WTC11 (cell line): ENCODE measurements around the gene ADORA2B. TPM values are rescaled to one million over a fixed set of nuclear protein-coding genes. Genes with fewer than 3 reads are reported as not detected.
A peak's percentile ranks its signal among the peaks of the same experiment; 100 is the strongest.

Experiments used
- ATAC-seq: fragments of 200-7000 bp; cut with Tn5 transposase; 2 replicates; pipeline ENCODE4 v1.10.0; 2021; ENCODE audit warnings: mild to moderate bottlenecking, moderate library complexity
- CTCF ChIA-PET: fragments of 300-600 bp; sonication (Branson Sonifier 250); formaldehyde crosslinking; loops from one replicate; lab custom pipeline; 2021; ENCODE audit warnings: antibody characterized with exemption; lab: Charles Lee
- POLR2A ChIA-PET: fragments of 350-600 bp; sonication (Branson Sonifier 250); formaldehyde crosslinking; loops from one replicate; lab custom pipeline; 2021; ENCODE audit warnings: antibody characterized with exemption; lab: Charles Lee
- DNase-seq: peaks from one replicate; pipeline ENCODE4 v3.0.0; 2021; ENCODE audit warnings: low spot score
- H3K27ac Mint-ChIP-seq: 2 replicates; pipeline ENCODE4 v1.8.0; 2021; ENCODE audit warnings: mixed read lengths
- H3K27me3 Mint-ChIP-seq: 2 replicates; pipeline ENCODE4 v1.8.0; 2021; ENCODE audit warnings: low read depth, mild to moderate bottlenecking, moderate library complexity, mixed read lengths
- H3K36me3 Mint-ChIP-seq: 2 replicates; pipeline ENCODE4 v1.8.0; 2021; ENCODE audit warnings: mixed read lengths
- H3K4me1 Mint-ChIP-seq: 2 replicates; pipeline ENCODE4 v1.8.0; 2022; ENCODE audit warnings: mixed read lengths
- H3K4me3 Mint-ChIP-seq: 2 replicates; pipeline ENCODE4 v1.8.0; 2021; ENCODE audit warnings: mild to moderate bottlenecking, moderate library complexity, mixed read lengths
- H3K9me3 Mint-ChIP-seq: 2 replicates; pipeline ENCODE4 v1.8.0; 2021; ENCODE audit warnings: mixed read lengths
- AR ChIP-seq: fragments of 250-450 bp; sonication (Bioruptor Pico); IDR thresholded peaks from 2 replicates; pipeline ENCODE4 v1.9.0; 2021; ENCODE audit warnings: mild to moderate bottlenecking
- ATF1 ChIP-seq: sonication (generic); formaldehyde crosslinking; IDR thresholded peaks from 2 replicates; pipeline ENCODE4 v1.8.1; 2023; ENCODE audit warnings: mild to moderate bottlenecking, moderate library complexity, missing genetic modification reagents
- ATF6 ChIP-seq: sonication (generic); formaldehyde crosslinking; IDR thresholded peaks from 2 replicates; pipeline ENCODE4 v1.8.1; 2023; ENCODE audit warnings: mild to moderate bottlenecking, missing genetic modification reagents
- CREB1 ChIP-seq: sonication (generic); formaldehyde crosslinking; IDR thresholded peaks from 2 replicates; pipeline ENCODE4 v1.8.0; 2023; ENCODE audit warnings: mild to moderate bottlenecking, missing genetic modification reagents
- ETV6 ChIP-seq: sonication (generic); formaldehyde crosslinking; IDR thresholded peaks from 2 replicates; pipeline ENCODE4 v1.8.1; 2022; ENCODE audit warnings: mild to moderate bottlenecking, missing genetic modification reagents
- FOXK1 ChIP-seq: sonication (generic); formaldehyde crosslinking; IDR thresholded peaks from 2 replicates; pipeline ENCODE4 v1.8.0; 2022; ENCODE audit warnings: mild to moderate bottlenecking, moderate library complexity, missing genetic modification reagents
- GRHL2 ChIP-seq: fragments of 250-450 bp; sonication (Bioruptor Pico); IDR thresholded peaks from 2 replicates; pipeline ENCODE4 v1.8.0; 2022; ENCODE audit warnings: mild to moderate bottlenecking, moderate library complexity; ENCODE audit not compliant: insufficient replicate concordance, severe bottlenecking
- GTF2I ChIP-seq: fragments of 250-450 bp; sonication (Bioruptor Pico); conservative IDR thresholded peaks from 2 replicates; pipeline ENCODE4 v1.4.0; 2021; ENCODE audit warnings: mild to moderate bottlenecking
- HMGA2 ChIP-seq: fragments of 250-450 bp; sonication (Bioruptor Pico); IDR thresholded peaks from 2 replicates; pipeline ENCODE4 v1.4.0; 2021; ENCODE audit warnings: mild to moderate bottlenecking, moderate library complexity
- JAZF1 ChIP-seq: fragments of 250-450 bp; sonication (Bioruptor Pico); IDR thresholded peaks from 2 replicates; pipeline ENCODE4 v1.9.0; 2021; ENCODE audit warnings: moderate library complexity, mild to moderate bottlenecking, inconsistent platforms
- TCF7 ChIP-seq: sonication (generic); formaldehyde crosslinking; IDR thresholded peaks from 2 replicates; pipeline ENCODE4 v1.8.0; 2022; ENCODE audit warnings: mild to moderate bottlenecking, low read depth, missing genetic modification reagents, moderate library complexity
- ZBTB21 ChIP-seq: sonication (generic); formaldehyde crosslinking; IDR thresholded peaks from 2 replicates; pipeline ENCODE4 v1.8.1; 2023; ENCODE audit warnings: mild to moderate bottlenecking, missing genetic modification reagents, borderline replicate concordance
- ZMAT4 ChIP-seq: fragments of 250-450 bp; sonication (Bioruptor Pico); IDR thresholded peaks from 2 replicates; pipeline ENCODE4 v1.9.0; 2021; ENCODE audit warnings: mild to moderate bottlenecking
- ZNF138 ChIP-seq: sonication (generic); formaldehyde crosslinking; conservative IDR thresholded peaks from 2 replicates; pipeline ENCODE4 v1.8.1; 2022; ENCODE audit warnings: mild to moderate bottlenecking, moderate library complexity, missing genetic modification reagents
- ZNF232 ChIP-seq: sonication (generic); formaldehyde crosslinking; IDR thresholded peaks from 2 replicates; pipeline ENCODE4 v1.8.0; 2022; ENCODE audit warnings: mild to moderate bottlenecking, missing genetic modification reagents
- ZNF263 ChIP-seq: sonication (generic); formaldehyde crosslinking; IDR thresholded peaks from 2 replicates; pipeline ENCODE4 v1.8.1; 2022; ENCODE audit warnings: low read depth, mild to moderate bottlenecking, moderate library complexity, missing genetic modification reagents
- total RNA-seq: library from RNA; stranded (reverse); gene quantifications from 3 replicates; pipeline ENCODE4 v1.2.3, GENCODE V29; 2021
- TF ChIP-seq, protein P1 (sequence below): sonication (generic); formaldehyde crosslinking; IDR thresholded peaks from 2 replicates; pipeline ENCODE4 v1.8.1; 2023; ENCODE audit warnings: mild to moderate bottlenecking, missing genetic modification reagents, borderline replicate concordance
- TF ChIP-seq, protein P2 (sequence below): sonication (generic); formaldehyde crosslinking; IDR thresholded peaks from 2 replicates; pipeline ENCODE4 v1.8.1; 2022; ENCODE audit warnings: missing genetic modification reagents, borderline replicate concordance
- TF ChIP-seq, protein P3 (sequence below): sonication (generic); formaldehyde crosslinking; IDR thresholded peaks from 2 replicates; pipeline ENCODE4 v1.8.1; 2023; ENCODE audit warnings: mild to moderate bottlenecking, missing genetic modification reagents, moderate library complexity
- TF ChIP-seq, protein P4 (sequence below): sonication (generic); formaldehyde crosslinking; IDR thresholded peaks from 2 replicates; pipeline ENCODE4 v1.8.0; 2022; ENCODE audit warnings: mild to moderate bottlenecking, missing genetic modification reagents

The ADORA2B gene
- total RNA-seq, 1 experiment from 2014 or later: 4.2 TPM

- peaks cover 3% of the 10 kb centered on the region; the same call in 1 of the 2 replicates for H3K9me3 Mint-ChIP-seq
- no peaks in the 10 kb centered on the region; the same call in 1 of the 2 replicates for H3K36me3 Mint-ChIP-seq
- no peak for DNase-seq
- H3K4me3 Mint-ChIP-seq: no peak overlapping the region
- CTCF ChIA-PET: interaction anchor here (1.0 to 1.6 kb wide), 3 partner anchors 9 to 41 kb away, joined by 3 to 10 read pairs (median 4); partner anchors contain the start of gene ADORA2B
- H3K4me1 Mint-ChIP-seq: peaks cover 35% of the 10 kb centered on the region
- H3K27ac Mint-ChIP-seq: no peak overlapping the region
- no peak for ATAC-seq
- POLR2A ChIA-PET: interaction anchor here (0.7 kb wide), 1 partner anchor 464 kb away, joined by 5 read pairs; no protein-coding TSS in a partner anchor
- TF ChIP-seq, protein P1, sequence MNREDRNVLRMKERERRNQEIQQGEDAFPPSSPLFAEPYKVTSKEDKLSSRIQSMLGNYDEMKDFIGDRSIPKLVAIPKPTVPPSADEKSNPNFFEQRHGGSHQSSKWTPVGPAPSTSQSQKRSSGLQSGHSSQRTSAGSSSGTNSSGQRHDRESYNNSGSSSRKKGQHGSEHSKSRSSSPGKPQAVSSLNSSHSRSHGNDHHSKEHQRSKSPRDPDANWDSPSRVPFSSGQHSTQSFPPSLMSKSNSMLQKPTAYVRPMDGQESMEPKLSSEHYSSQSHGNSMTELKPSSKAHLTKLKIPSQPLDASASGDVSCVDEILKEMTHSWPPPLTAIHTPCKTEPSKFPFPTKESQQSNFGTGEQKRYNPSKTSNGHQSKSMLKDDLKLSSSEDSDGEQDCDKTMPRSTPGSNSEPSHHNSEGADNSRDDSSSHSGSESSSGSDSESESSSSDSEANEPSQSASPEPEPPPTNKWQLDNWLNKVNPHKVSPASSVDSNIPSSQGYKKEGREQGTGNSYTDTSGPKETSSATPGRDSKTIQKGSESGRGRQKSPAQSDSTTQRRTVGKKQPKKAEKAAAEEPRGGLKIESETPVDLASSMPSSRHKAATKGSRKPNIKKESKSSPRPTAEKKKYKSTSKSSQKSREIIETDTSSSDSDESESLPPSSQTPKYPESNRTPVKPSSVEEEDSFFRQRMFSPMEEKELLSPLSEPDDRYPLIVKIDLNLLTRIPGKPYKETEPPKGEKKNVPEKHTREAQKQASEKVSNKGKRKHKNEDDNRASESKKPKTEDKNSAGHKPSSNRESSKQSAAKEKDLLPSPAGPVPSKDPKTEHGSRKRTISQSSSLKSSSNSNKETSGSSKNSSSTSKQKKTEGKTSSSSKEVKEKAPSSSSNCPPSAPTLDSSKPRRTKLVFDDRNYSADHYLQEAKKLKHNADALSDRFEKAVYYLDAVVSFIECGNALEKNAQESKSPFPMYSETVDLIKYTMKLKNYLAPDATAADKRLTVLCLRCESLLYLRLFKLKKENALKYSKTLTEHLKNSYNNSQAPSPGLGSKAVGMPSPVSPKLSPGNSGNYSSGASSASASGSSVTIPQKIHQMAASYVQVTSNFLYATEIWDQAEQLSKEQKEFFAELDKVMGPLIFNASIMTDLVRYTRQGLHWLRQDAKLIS (CRISPR knock-in tag): no peak
- TF ChIP-seq JAZF1 (CRISPR knock-in tag): no peak
- TF ChIP-seq ZNF232: no peak
- TF ChIP-seq CREB1 (CRISPR knock-in tag): no peak
- no peaks in the 10 kb centered on the region; the same call in 1 of the 2 replicates for H3K27me3 Mint-ChIP-seq
Observed at GRCh38 chr17:15957608-15958307, 12.8 kb downstream of the ADORA2B start.

DNA sequence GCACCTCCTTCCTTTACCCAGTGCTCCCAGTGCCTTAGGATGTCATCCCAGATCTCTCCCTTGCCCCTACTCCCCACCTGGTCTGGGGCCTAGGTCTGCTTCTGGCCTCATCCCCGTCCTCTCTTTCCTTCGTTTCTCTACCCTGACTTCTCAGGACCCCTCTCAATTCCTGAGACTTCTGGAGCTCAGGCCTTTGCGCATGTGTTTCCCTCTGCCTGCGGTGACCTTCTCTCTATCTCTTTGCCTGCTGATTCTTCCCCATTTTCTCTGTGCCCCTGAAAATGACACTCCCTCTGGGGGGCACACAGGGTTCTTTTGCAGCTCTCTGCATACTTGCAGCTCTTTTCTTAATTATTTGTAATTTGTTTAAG, 13.5 kb downstream of the ADORA2B start:
- ATAC-seq (no peak; the same call in 1 of the 2 replicates), DNase-seq (no peak)
- no peak overlapping the region for H3K4me3 Mint-ChIP-seq
- H3K4me1 Mint-ChIP-seq: peaks cover 35% of the 10 kb centered on the region
- POLR2A ChIA-PET: interaction anchor here (0.9 kb wide), 1 partner anchor 12 kb away, joined by 3 read pairs; no protein-coding TSS in a partner anchor
- no peaks in the 10 kb centered on the region; the same call in 1 of the 2 replicates for H3K27me3 Mint-ChIP-seq
- H3K36me3 Mint-ChIP-seq: no peaks in the 10 kb centered on the region; the same call in 1 of the 2 replicates
- H3K27ac Mint-ChIP-seq: peak overlapping the region; percentile 54
- peaks cover 3% of the 10 kb centered on the region; the same call in 1 of the 2 replicates for H3K9me3 Mint-ChIP-seq
- CTCF ChIA-PET: interaction anchor here (1.0 to 1.6 kb wide), 3 partner anchors 10 to 40 kb away, joined by 3 to 10 read pairs (median 4); partner anchors contain the start of gene ADORA2B
- TF ChIP-seq HMGA2 (CRISPR knock-in tag) (no peak), AR (CRISPR knock-in tag) (no peak), ATF1 (no peak), GRHL2 (CRISPR knock-in tag) (no peak), ZBTB21 (CRISPR knock-in tag) (no peak), ETV6 (no peak), FOXK1 (CRISPR knock-in tag) (no peak), ATF6 (CRISPR knock-in tag) (no peak), JAZF1 (CRISPR knock-in tag) (no peak), ZNF263 (CRISPR knock-in tag) (no peak), GTF2I (CRISPR knock-in tag) (no peak), ZMAT4 (CRISPR knock-in tag) (no peak), TCF7 (CRISPR knock-in tag) (no peak), ZNF138 (no peak)
- TF ChIP-seq, protein P2, sequence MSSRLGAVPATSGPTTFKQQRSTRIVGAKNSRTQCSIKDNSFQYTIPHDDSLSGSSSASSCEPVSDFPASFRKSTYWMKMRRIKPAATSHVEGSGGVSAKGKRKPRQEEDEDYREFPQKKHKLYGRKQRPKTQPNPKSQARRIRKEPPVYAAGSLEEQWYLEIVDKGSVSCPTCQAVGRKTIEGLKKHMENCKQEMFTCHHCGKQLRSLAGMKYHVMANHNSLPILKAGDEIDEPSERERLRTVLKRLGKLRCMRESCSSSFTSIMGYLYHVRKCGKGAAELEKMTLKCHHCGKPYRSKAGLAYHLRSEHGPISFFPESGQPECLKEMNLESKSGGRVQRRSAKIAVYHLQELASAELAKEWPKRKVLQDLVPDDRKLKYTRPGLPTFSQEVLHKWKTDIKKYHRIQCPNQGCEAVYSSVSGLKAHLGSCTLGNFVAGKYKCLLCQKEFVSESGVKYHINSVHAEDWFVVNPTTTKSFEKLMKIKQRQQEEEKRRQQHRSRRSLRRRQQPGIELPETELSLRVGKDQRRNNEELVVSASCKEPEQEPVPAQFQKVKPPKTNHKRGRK: no peak
- TF ChIP-seq, protein P3, sequence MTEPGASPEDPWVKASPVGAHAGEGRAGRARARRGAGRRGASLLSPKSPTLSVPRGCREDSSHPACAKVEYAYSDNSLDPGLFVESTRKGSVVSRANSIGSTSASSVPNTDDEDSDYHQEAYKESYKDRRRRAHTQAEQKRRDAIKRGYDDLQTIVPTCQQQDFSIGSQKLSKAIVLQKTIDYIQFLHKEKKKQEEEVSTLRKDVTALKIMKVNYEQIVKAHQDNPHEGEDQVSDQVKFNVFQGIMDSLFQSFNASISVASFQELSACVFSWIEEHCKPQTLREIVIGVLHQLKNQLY (CRISPR knock-in tag): no peak
- TF ChIP-seq, protein P4, sequence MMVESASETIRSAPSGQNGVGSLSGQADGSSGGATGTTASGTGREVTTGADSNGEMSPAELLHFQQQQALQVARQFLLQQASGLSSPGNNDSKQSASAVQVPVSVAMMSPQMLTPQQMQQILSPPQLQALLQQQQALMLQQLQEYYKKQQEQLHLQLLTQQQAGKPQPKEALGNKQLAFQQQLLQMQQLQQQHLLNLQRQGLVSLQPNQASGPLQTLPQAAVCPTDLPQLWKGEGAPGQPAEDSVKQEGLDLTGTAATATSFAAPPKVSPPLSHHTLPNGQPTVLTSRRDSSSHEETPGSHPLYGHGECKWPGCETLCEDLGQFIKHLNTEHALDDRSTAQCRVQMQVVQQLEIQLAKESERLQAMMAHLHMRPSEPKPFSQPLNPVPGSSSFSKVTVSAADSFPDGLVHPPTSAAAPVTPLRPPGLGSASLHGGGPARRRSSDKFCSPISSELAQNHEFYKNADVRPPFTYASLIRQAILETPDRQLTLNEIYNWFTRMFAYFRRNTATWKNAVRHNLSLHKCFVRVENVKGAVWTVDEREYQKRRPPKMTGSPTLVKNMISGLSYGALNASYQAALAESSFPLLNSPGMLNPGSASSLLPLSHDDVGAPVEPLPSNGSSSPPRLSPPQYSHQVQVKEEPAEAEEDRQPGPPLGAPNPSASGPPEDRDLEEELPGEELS (CRISPR knock-in tag): no peak
